G401 (cell line): ENCODE data around the gene UBE2S. TPM values are rescaled to one million over a fixed set of nuclear protein-coding genes. Genes with fewer than 3 reads are reported as not detected.
"Not testable (repeated sequence)": the region's sequence is repeated elsewhere in the genome, so short reads cannot be mapped to it uniquely, and the experiment has no call there.

ENCODE experiments used
- DNase-seq: peaks from one replicate; pipeline ENCODE4 v3.0.0-alpha.2; 2015; ENCODE audit warnings: low spot score
- in situ Hi-C: cut with HindIII; loops from 2 replicates; pipeline ENCODE4 v1.10.0; 2016; ENCODE audit warnings: low sequenced_read_pairs, mixed read lengths
- total RNA-seq: library from RNA; depleted of rRNA; stranded (reverse); fragments of >200 nt; shearing (Covaris generic); gene quantifications from 2 replicates; pipeline ENCODE4 v1.2.3, GENCODE V29; 2014

Gene UBE2S
- total RNA-seq, 1 experiment from 2014 or later: 329 TPM

DNA sequence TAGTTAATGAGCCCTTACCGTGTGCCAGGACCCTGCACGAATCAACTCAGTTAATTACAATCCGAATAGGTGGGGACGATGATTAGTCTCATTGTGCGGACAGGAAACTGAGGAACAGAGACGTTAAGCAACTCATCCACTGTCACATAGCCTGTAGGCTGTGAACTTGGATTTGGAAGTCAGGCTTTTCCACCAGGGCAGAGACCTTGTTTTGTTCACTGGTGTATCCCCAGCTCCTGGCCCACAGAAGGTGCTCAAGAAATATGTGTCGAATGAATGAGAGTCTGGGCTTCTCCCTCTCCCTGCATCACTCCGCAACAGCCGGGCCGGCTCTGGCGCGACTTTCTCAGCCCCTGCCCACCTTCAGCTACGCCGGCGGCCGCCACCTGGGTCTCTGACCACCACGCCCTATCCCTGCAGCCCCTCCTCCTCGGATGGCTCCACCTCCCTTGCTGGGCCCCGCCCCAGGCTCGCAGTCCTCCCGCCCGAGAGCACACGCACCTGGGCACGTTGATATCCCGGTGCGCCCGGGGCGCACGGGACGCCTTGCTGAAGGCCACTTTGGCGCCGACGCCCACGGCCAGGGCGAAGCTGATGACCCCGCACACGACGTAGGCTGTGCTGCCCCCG lies 34.2 kb upstream of the UBE2S start:
- in situ Hi-C loops: no loop called here
- peak; percentile 66 for DNase-seq

DNA sequence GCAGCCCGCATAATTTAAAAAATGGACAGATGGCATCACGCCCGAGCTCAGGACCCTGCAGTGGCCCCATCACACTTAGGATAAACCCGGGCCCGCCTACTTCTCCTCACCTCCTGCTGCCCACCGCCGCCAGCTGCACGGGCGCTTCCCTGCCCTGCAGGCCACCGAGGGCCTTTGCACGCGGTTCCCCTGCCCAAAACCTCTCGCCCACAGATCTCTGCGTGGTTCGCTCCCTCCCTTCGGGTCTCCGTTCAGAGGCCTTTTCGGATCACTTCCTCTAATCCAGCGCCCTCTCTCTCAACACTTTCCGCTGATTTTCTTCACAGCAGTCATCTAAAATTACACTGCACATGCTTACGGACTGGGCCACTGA lies 33.7 kb upstream of the UBE2S start:
- in situ Hi-C loops: no loop called here
- no peak for DNase-seq

DNA sequence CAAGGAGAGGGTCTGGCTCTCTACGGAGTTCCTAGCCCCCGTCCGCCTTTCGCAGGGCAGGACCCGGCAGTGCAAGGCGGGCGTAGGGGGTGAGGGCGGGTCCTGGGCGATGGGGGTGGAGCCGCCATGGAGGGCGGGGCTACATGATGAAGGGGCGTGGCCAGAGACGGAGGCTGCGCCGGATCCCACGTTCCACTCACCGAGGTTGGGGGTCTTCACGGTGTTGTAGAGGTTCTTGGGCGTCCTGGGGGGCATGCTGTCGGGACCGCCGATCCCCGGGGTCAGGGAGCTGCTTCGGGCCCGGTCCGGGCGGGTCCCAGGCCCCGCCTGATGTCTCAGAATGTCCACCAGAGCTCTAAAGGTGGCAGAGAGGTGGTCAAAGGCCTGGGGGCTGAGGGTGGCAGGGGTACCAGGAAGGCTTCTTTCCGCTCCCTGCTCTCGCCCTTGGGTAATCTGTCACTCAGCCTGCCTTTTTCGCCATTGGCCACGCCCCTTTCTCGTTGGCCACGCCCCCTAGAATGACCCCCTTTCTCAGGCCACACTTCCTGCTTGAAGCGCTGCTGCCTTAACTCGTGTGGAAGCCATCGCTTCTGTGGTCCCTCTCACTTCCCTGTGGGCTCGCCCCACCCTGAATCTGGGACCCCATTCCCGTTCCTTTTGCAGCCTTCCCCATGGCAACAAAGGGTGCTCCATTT lies 33.0 kb upstream of the UBE2S start:
- in situ Hi-C loops: no loop called here
- DNase-seq: no peak

DNA sequence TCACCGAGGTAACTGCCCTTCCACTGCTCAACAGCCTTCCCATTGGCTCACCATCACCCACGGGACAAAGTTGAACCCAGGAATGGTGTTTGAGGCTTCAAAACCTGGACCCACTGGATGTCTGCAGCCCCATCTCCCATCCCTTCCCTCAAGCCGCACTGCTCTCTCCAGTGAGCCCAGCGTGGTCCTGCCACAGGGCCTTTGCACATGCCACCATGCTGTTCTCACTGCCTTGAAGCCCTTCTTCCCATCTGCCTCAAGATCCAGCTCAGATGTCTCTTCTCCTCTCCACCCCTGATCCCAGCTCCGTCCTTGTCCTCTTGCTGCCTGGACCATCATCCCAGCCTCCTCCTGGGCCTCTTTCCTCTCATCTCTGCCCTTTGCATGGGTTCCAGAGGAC lies 31.5 kb upstream of the UBE2S start:
- no peak for DNase-seq
- in situ Hi-C loops: no loop called here

DNA sequence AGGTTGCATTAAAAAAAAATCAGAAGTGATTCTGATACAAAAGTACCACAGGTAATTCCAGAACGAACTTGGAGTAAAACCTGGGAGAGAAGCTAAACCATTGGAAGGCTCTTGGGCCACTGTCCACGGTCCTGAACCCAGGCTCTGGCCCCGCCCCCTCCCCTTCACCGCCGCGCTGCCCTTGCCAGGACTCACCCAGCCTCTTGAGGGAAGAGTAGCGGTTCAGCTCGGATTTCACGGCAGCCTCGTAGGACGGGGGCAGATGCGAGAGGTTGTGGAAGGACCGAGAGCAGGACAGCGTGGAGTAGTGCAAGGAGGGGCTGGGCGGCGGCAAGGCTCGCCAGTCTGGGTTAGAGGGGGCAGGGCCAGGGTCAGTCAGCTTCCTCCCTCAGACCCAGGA lies 29.8 kb upstream of the UBE2S start:
- DNase-seq: peak; percentile 32
- in situ Hi-C loops: no loop called here

DNA sequence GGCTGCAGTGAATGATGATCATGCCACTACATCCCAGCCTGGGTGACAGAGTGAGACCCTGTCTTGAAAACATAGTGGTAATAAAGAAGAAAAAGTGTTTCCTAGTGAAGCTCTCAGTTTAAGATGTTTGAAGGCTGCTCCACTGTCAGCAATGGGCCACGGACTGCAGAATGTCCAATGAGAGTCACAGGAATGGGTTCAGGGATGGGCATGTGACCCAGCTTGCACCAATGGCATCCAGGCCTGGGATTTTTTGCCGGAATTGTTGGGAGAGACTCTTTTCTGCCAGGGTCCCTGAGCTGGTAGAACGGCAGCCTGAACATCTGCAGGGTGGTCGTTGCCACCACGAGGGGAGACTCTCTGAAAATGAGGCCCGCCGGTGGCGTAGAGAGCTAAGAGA lies 29.3 kb upstream of the UBE2S start:
- no peak for DNase-seq
- in situ Hi-C loops: no loop called here

DNA sequence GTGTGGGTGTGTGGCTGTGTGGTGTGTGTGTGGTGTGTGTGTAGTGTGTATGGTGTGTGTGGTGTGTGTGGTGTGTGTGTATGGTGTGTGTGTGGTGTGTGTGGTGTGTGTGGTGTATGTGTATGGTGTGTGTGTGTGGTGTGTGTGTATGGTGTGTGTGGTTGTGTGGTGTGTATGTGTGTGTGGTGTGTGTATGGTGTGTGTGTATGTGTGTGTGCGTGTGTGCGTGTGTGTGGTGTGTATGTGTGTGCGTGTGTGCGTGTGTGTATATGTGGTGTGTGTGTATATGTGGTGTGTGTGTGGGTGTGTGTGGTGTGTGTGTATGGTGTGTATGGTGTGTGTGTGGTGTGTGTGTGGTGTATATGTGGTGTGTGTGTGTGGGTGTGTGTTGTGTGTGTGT lies 27.4 kb upstream of the UBE2S start:
- in situ Hi-C loops: no loop called here
- no peak for DNase-seq

DNA sequence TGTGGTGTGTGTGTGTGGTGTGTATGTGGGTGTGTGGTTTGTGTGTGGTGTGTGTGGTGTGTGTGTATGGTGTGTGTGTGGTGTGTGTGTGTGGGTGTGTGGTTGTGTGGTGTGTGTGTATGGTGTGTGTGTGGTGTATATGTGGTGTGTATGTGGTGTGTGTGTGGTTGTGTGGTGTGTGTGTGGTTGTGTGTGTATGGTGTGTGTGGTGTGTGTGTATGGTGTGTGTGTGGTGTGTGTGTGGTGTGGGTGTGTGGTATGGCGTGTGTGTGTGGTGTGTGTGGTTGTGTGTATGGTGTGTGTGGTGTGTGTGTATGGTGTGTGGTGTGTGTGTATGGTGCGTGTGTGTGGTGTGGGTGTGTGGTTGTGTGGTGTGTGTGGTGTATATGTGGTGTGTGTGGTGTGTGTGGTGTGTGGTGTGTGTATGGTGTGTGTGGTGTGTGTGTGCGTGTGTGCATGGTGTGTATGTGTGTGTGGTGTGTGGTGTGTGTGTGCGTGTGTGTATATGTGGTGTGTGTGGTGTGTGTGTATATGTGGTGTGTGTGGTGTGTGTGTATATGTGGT lies 26.9 kb upstream of the UBE2S start:
- DNase-seq: no peak
- in situ Hi-C loops: no loop called here

DNA sequence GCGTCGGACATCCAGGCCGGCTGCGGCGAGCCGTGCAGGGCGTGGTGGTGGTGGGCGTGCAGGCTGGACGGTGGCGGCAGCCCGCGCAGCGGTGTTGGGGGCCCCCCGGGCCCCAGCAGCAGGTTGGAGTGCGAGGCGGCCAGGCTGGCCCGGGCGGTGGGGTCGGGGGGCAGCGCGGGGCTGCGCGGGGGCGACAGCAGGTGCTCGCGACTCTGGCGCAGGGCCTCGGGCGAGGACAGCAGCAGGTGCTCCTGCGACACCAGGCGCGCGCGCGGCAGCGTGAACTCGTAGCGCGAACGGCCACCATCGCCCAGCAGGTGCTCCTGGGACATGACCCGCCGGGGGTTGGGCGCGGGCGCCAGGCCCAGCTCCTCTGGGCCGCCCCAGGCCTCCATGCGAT lies 25.7 kb upstream of the UBE2S start:
- DNase-seq: no peak
- in situ Hi-C loops: no loop called here

DNA sequence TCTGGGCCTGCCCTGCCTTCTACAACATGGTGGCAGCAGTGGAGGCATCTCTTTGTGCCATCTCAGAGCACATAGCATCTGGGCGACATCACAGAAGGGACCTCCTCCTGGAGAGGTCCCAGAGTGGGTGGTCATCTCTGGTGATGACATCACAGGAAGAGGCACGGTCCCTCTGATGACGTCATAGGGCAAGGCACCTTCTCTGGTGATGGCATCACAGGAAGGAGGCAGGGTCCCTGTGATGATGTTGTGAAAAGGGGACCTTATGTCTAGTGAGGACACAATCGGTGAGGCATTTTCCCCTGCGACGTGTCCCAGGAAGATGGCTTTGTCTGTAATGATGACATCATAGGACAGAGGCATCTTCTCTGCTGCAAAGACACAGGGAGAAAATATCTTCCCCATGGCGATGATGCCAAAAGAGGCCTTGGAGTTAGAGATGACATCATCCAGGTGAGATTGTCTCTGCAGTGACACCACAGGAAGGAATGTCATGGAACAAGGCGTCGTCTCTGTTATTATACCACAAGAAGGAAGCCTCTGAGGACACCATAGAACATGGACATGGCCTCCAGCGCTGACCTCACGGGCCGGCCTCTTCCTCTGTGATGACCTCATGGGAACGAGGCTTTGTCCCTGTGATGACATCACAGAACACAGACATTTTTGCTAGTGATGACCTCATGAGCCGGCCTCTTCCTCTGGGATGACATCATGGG lies 24.8 kb upstream of the UBE2S start:
- in situ Hi-C loops: no loop called here
- no peak for DNase-seq

DNA sequence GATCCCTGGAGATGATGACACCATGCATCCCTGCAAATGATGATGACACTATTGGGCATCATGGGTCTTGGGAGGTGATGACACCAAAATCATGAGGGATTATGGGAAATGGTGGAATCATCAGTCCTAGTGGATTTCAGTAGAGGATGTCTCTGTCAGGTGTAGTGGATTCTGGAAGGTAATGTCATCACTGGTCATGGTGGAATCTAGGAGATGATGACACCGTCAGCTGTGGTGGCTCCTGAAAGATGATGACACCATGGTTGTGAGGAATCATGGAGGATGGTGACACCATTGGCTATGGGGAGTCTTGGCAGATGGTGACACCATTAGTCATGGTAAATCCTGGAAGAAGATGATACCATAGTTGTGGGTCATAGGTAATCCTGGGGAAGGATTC lies 23.6 kb upstream of the UBE2S start:
- in situ Hi-C loops: no loop called here
- no peak for DNase-seq

DNA sequence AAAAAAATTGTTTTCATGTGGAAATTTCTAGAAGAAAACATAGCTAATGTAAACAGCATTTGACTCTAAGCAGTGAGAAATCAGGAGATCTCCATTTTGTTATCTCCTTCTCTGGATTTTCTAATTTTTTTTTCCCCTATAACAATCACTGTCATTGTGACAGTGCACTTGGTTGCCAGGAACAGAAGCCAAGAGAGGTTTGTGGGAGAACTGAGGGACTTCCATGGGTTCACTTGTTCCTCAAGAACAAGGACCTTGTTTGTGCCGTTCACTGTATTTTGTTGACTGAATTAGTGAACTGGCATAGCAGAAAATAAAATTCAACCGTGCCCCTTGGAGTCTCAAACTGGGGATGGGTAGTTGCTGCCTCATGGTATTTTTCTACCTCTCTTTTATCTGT lies 18.5 kb upstream of the UBE2S start:
- in situ Hi-C loops: no loop called here
- DNase-seq: no peak

DNA sequence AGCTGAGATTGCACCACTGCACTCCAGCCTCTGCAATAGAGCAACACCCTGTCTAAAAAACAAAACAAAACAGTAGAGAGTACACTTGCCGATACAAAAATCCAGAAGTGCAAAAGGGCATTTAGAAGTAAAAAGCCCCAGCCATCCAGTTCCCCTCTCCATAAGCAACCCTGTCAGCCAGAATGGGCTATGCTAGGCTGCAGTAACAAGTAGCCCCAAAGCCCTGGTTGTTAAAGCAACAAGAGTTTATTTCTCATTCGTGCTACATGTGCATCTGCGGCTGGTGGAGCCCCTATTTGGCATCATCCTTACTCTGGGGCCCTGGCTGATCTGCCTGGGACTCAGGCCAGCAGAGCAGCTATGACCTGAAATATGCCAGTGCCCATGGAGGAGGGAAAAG lies 16.9 kb upstream of the UBE2S start:
- DNase-seq: no peak
- in situ Hi-C loops: no loop called here

DNA sequence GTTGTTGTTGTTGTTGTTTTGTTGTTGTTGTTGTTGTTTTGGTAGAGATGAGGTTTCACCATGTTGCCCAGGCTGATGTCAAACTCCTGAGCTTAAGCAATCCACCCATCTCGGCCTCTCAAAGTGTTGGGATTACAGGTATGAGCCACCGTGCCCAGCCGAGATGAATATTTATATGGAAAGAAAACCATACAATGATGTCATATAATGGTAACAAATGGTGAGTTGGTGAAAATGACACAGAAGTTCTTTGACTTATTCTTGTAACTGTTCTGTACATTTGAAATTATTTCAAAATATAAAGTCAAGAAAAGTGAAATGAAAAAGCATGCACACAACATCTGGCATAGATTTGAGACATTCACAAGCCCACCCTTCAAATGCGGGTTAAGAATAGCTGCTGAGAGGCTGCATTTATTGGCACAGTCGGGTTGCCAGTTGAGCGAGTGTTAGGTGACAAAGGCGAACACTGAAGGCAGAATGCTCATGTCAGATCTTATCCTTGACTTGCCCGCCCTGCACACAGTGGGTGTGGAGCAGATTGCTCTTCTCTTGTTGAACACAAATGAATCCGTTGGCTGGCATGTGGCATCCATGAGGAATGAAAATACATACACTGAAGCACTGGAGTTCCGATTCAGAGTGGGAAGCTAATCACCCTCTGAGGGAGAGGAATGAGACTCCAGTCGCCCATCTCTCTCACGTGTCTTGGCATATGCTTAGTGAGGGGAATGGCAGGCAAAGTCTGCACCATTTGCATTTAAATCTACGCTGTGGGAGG lies 15.8 kb upstream of the UBE2S start:
- no peak for DNase-seq
- in situ Hi-C loops: no loop called here

DNA sequence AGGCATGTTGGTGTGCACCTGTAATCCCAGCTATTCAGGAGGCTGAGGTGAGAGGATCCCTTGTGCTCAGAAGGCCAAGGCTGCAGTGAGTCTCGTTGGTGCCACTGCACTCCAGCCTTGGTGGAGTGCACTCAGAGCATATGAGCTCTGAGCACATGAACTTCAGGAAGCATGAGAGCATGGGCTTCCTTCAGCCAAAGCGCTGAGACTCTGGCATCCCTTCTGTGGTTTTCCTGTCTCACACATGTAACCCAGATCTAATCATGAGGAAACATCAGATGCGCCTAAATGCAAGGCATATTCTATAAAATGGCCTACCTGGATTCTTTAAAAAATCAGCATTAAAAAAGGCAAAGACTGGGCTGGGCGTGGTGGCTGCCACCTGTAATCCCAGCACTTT lies 13.7 kb upstream of the UBE2S start:
- in situ Hi-C loops, DNase-seq: not testable (repeated sequence)

DNA sequence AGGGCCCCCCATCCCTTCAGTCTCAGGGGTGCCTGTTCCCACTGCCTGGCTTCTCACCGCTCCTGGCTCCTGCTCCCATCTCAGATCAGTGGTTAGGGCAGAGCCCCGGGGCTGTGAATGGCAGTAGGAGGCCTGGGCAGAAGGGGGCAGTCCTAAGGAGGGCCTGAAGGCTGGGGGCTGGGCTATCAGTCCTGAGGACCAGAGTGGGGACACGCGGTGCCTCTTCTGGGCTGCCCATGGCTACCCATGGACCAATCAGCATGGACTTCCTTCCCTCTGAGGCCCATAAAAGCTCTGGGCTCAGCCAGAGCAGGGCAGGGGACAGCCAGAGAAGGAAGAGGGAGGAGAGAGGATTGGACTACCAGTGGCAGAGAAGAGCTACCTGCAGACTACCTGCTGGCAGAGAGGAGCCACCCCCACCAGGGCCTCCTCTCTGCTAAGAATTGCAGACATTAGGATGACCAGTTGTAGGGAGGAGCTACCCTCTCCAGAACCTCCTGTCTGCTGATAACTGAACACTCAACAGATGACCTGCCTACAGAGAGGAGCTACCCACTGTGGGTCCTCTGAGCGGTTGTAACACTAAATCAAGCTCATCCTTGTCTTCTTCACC lies 12.1 kb upstream of the UBE2S start:
- in situ Hi-C loops: loop anchor here (10.0 kb wide), 2 partner anchors 125 to 165 kb away; partner anchors contain the start of gene PPP6R1
- no peak for DNase-seq

DNA sequence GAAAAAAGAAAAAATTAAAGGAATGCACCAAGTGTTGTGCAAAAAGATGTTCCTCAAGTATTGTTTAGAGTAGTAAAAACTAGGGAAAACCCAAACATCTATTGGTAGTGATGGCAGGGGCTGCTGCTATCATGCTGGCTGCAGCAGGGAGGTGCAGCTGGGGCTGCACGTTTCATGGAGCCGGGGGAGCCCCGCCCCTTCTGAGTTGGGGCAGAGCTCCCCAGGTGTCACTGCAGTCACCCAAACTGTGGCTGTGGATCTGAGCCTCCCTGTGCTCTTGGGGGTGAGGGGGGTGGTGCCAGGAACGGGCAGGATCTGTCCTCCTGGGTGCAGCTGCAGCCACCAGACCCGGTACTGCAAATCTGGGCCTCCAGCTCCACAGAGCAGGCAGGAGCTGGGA lies 11.5 kb upstream of the UBE2S start:
- no peak for DNase-seq
- in situ Hi-C loops: loop anchor here (10.0 kb wide), 2 partner anchors 124 to 164 kb away; partner anchors contain the start of gene PPP6R1

DNA sequence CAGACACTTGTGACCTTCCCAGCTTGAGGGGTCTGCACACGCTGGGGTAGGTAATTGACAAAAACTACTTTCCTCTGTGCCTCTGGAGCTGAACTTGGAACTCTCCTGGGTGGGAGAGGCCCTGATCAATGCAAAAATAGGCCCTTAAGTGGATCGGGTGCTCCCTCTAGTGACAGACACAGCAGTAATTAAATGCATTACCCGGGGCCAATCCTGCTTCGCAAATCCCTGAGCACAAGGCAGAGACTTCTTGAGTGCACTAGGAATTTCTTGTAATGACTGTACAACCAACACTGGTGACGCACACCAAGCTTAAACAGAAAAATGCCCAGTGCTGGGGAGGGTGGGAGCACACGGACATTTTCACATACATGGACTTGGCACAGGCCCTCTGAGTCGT lies 10.6 kb upstream of the UBE2S start:
- in situ Hi-C loops: loop anchor here (10.0 kb wide), 2 partner anchors 123 to 163 kb away; partner anchors contain the start of gene PPP6R1

DNA sequence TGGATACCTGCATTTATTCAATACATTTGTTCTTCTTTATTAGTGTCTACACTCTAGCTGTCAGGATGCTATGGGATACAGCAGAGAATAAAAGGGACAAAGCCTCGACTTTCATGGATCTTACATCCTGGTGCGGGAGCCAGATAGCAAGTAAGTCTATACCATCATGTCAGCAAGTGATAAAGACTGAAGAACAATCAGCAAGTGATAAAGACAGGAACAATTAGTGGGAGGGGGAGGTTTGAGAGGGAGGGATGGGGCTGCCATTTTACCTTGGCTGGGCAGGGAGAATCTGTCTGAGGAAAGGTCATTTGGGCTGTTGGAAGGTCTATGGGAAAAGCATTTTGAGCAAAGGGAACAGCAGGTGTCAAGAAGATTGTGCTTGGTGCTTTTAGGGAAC lies 2.6 kb upstream of the UBE2S start:
- in situ Hi-C loops: loop anchor here (10.0 kb wide), 2 partner anchors 115 to 155 kb away; partner anchors contain the start of gene PPP6R1

More for the DNA sequence above, 10.6 kb upstream of the UBE2S start:
- peak; percentile 70 for DNase-seq

More for the DNA sequence above, 2.6 kb upstream of the UBE2S start:
- no peak for DNase-seq
